A673 (cell line): ENCODE results near the gene SMARCD3. TPM values are rescaled to one million over a fixed set of nuclear protein-coding genes. Genes with fewer than 3 reads are reported as not detected.

Experiments
- BruUV-seq: library from RNA; stranded (reverse); fragments of 400-500 nt; replicated peaks from 2 replicates; lab custom pipeline; 2021; lab: Mats Ljungman, UMichigan
- CTCF ChIA-PET: fragments of 300-600 bp; sonication (Branson Sonifier 250); formaldehyde crosslinking; loops from one replicate; lab custom pipeline; 2022; ENCODE audit warnings: antibody characterized with exemption; lab: Charles Lee
- POLR2A ChIA-PET: fragments of 300-600 bp; sonication (Branson Sonifier 250); formaldehyde crosslinking; loops from one replicate; lab custom pipeline; 2022; ENCODE audit warnings: antibody characterized with exemption; ENCODE audit not compliant: low non-redundant PET; lab: Charles Lee
- DNase-seq: peaks from one replicate; pipeline ENCODE4 v3.0.0-alpha.2; 2015; ENCODE audit warnings: low spot score
- H3K27ac ChIP-seq: fragments of 200-600 bp; sonication (generic); 2 replicates; pipeline ENCODE4 v1.5.1; 2016; ENCODE audit warnings: mixed run types, low read depth, mild to moderate bottlenecking, mixed read lengths, antibody characterized with exemption, low read length; ENCODE audit not compliant: poor library complexity, severe bottlenecking
- H3K27me3 ChIP-seq: fragments of 200-600 bp; sonication (generic); replicated peaks from 2 replicates; pipeline ENCODE4 v1.6.1; 2017; ENCODE audit warnings: mixed run types, low read depth, mild to moderate bottlenecking, mixed read lengths, antibody characterized with exemption, low read length; ENCODE audit not compliant: insufficient read depth, poor library complexity
- H3K36me3 ChIP-seq: fragments of 200-600 bp; sonication (generic); 2 replicates; pipeline ENCODE4 v1.6.1; 2016; ENCODE audit warnings: mixed run types, mild to moderate bottlenecking, mixed read lengths, antibody characterized with exemption, low read length; ENCODE audit not compliant: insufficient read depth, poor library complexity, severe bottlenecking
- H3K4me1 ChIP-seq: fragments of 200-600 bp; sonication (generic); 2 replicates; pipeline ENCODE4 v1.6.1; 2017; ENCODE audit warnings: mixed run types, mild to moderate bottlenecking, mixed read lengths, antibody characterized with exemption, low read length; ENCODE audit not compliant: insufficient read depth, poor library complexity, severe bottlenecking
- H3K4me3 ChIP-seq: fragments of 200-600 bp; sonication (generic); 2 replicates; pipeline ENCODE4 v1.5.1; 2016; ENCODE audit warnings: low read depth, mixed run types, mild to moderate bottlenecking, mixed read lengths, low read length; ENCODE audit not compliant: poor library complexity, severe bottlenecking
- H3K9me3 ChIP-seq: fragments of 200-600 bp; sonication (generic); 2 replicates; pipeline ENCODE4 v1.6.1; 2016; ENCODE audit warnings: mixed run types, low read depth, mild to moderate bottlenecking, mixed read lengths, antibody characterized with exemption, low read length; ENCODE audit not compliant: poor library complexity, severe bottlenecking
- EZH2 ChIP-seq: fragments of 200-600 bp; sonication (generic); IDR thresholded peaks from 2 replicates; pipeline ENCODE4 v1.6.1; 2017; ENCODE audit warnings: borderline replicate concordance, low read depth, mild to moderate bottlenecking, mixed read lengths, antibody characterized with exemption, low read length; ENCODE audit not compliant: poor library complexity, severe bottlenecking
- intact Hi-C: fragments of 100-400 bp; cut with micrococcal nuclease; formaldehyde crosslinking; loops from one replicate; pipeline ENCODE4 v1.10.0; 2022; ENCODE audit not compliant: unreplicated experiment
- total RNA-seq: library from RNA; stranded (reverse); gene quantifications from 2 replicates; pipeline ENCODE4 v1.2.3, GENCODE V29; 2021
- TF ChIP-seq, protein P1 (sequence below): fragments of 300-800, 200-600 bp; sonication (generic); conservative IDR thresholded peaks from 2 replicates; pipeline ENCODE4 v1.5.1; 2017; ENCODE audit warnings: low read depth, mild to moderate bottlenecking, antibody characterized with exemption, low read length, moderate library complexity, mixed read lengths

SMARCD3 gene
- total RNA-seq, 1 experiment from 2014 or later, result 44.8 TPM

DNA sequence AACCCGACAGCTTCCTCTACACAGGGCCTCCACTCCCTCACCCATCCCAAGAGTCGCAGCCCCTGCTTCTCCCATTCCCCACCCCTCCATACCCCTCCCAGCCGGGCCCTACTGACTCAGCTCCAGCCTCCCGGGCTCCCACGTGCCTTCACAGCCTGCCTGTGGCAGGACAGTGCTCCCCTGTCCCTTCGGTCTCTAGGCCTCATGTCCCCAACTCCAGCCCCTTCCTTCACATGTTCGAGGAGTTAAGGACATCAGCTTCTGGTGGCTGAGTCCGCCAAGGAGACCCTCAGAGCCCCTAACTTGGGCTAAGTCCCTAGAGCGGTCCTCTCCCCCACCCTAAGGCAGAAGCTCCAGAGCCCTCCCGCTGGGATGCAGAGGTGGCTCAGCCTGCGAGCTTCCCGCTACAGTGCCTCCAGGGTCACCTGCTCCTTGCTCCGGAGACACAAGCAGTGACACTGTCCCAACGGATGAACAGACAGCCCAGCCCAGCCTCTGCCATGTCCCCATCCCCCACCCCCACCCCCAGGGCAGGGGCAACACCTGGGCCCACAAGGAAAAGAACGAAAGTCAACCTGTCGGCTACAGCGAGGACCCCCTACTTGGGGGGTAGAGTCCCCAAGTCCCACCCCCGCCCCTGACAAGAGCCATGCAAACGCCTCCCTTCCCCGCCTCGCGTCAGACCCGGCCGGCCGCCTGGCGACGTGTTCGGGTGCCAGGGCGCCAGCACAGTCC lies 716 bp downstream of the SMARCD3 start:
- no peaks in the 10 kb centered on the region for H3K9me3 ChIP-seq
- no peak for DNase-seq
- peak overlapping the region; percentile 80 for H3K27ac ChIP-seq
- ChIA-PET POLR2A (no interaction called here), CTCF (interaction anchor here (0.5 kb wide), 1 partner anchor 122 kb away, joined by 3 read pairs; no protein-coding TSS in a partner anchor)
- H3K4me3 ChIP-seq, result peak overlapping the region; percentile 68
- BruUV-seq, result no TSS peak
- H3K4me1 ChIP-seq, result peaks cover 78% of the 10 kb centered on the region
- no peak for TF ChIP-seq EZH2
- H3K36me3 ChIP-seq, result no peaks in the 10 kb centered on the region
- intact Hi-C loops, result loop anchor here (2.0 kb wide), 1 partner anchor 55 kb away; no protein-coding TSS in a partner anchor
- no peaks in the 10 kb centered on the region for H3K27me3 ChIP-seq

DNA sequence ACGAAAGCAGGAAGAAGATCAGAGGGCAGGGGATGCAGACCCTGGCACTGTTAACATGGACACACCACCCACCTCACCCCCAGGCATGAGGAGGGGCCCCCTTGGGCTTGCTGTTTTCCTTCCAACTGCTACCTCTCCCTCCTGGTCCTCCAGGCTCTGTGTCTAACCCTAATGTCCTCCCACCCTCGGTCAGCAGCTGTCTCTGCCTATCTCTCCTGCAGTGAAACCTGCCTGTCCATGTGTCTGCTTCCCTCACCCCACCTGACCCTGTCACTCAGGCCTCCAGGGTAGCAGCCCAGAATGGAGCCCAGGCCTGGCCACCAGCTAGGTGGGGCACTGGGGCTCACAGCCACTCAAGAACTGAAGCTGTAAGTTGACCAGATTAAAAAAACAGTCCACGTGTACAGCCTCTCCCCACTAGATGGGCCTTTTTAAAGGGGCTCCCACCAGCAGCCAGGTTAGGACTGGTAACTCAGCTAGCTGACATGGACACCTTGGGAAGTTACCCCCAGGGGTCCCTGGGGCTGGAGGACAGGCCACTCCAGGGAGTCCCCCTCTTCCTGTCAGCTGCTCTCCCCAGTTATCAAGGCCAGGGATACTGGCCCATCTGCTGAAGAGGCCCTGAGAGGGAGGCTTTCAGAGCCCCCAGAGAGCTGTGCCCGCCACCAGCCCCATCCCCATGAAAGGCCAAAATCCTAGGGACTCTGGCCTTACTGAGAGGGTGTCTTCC lies 1.5 kb downstream of the SMARCD3 start:
- ChIA-PET CTCF (interaction anchor here (0.5 kb wide), 1 partner anchor 121 kb away, joined by 3 read pairs; no protein-coding TSS in a partner anchor), POLR2A (no interaction called here)
- Histone ChIP-seq H3K27me3 (no peaks in the 10 kb centered on the region), H3K9me3 (no peaks in the 10 kb centered on the region), H3K36me3 (peaks cover 2% of the 10 kb centered on the region), H3K27ac (peak overlapping the region; percentile 39), H3K4me3 (peak overlapping the region; percentile 68), H3K4me1 (peaks cover 71% of the 10 kb centered on the region)
- no peak for DNase-seq
- no peak for TF ChIP-seq EZH2
- TF ChIP-seq, protein P1, sequence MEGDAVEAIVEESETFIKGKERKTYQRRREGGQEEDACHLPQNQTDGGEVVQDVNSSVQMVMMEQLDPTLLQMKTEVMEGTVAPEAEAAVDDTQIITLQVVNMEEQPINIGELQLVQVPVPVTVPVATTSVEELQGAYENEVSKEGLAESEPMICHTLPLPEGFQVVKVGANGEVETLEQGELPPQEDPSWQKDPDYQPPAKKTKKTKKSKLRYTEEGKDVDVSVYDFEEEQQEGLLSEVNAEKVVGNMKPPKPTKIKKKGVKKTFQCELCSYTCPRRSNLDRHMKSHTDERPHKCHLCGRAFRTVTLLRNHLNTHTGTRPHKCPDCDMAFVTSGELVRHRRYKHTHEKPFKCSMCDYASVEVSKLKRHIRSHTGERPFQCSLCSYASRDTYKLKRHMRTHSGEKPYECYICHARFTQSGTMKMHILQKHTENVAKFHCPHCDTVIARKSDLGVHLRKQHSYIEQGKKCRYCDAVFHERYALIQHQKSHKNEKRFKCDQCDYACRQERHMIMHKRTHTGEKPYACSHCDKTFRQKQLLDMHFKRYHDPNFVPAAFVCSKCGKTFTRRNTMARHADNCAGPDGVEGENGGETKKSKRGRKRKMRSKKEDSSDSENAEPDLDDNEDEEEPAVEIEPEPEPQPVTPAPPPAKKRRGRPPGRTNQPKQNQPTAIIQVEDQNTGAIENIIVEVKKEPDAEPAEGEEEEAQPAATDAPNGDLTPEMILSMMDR, result no peak
- intact Hi-C loops, result no loop called here
- no TSS peak for BruUV-seq

DNA sequence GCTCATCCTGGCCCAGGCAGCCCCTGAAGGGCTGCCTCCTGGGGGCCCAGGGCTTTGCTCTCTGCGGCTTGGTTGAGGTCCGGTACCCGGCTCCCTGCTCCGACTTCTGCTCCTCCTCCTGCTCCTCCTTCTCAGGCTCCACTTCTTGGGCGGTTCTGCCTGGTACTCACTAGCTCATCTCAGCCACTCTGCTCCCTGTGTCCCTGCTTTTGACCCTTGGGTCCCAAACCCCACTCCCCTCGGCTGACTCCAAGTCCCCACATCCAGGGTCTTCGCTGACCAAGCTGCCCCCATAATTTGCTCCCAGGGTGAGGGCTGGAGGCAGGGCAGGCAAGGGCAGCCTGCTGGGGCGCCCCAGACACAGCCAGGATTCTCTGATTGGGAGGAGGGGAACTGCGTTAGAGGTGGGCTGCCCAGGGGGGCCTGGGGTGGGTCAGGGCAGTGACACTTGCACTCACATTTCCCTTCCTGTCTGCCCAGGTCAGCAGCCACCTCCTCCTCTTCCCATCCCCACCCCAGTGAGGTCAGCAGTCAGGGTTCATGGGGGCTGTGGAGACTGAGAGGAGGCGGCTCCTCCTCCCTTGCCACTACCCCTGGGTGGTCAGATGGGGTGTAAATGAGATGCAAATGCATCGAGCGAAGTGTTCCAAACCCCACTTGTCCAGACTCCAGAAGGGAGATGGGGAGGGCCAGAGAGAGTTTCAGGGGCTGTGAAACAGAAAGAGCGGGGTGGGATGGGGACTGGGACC lies 2.2 kb downstream of the SMARCD3 start:
- H3K4me3 ChIP-seq, result peak overlapping the region; percentile 44

More for the DNA sequence above, 2.2 kb downstream of the SMARCD3 start:
- Histone ChIP-seq H3K9me3 (no peaks in the 10 kb centered on the region), H3K27me3 (no peaks in the 10 kb centered on the region), H3K36me3 (peaks cover 9% of the 10 kb centered on the region), H3K4me1 (peaks cover 69% of the 10 kb centered on the region), H3K27ac (no peak overlapping the region)
- ChIA-PET POLR2A (no interaction called here), CTCF (interaction anchor here (0.6 kb wide), 1 partner anchor 9 kb away, joined by 4 read pairs; no protein-coding TSS in a partner anchor)
- no peak for TF ChIP-seq EZH2
- TF ChIP-seq, protein P1, result no peak
- no peak for DNase-seq
- intact Hi-C loops, result no loop called here
- BruUV-seq, result no TSS peak
